Activated CD8-positive, alpha-beta T cell treated with anti-CD3 and anti-CD28 coated beads, Interleukin-2, amount 10 ng/mL, durations not matched to agents 7 days and 5 days (primary cell): ENCODE results near the gene DLL4. TPM values are rescaled to one million over a fixed set of nuclear protein-coding genes. Genes with fewer than 3 reads are reported as not detected.

Source experiments
- ATAC-seq: fragments of 150-1000 bp; cut with Tn5 transposase; one replicate; pipeline ENCODE4 v1.10.0; 2021; ENCODE audit warnings: moderate library complexity
- CTCF ChIA-PET: fragments of 350-600 bp; sonication (Branson Sonifier 250); formaldehyde crosslinking; loops from one replicate; lab custom pipeline; 2021; ENCODE audit warnings: antibody characterized with exemption; lab: Charles Lee
- POLR2A ChIA-PET: fragments of 350-600 bp; sonication (Branson Sonifier 250); formaldehyde crosslinking; loops from one replicate; lab custom pipeline; 2021; ENCODE audit warnings: antibody characterized with exemption; lab: Charles Lee
- DNase-seq: peaks from one replicate; pipeline ENCODE4 v3.0.0-alpha.2; 2020
- H3K27ac Mint-ChIP-seq: one replicate; pipeline ENCODE4 v1.8.0; 2021; ENCODE audit warnings: mild to moderate bottlenecking, mixed read lengths
- H3K27me3 Mint-ChIP-seq: one replicate; pipeline ENCODE4 v1.8.0; 2021; ENCODE audit warnings: low read depth, mixed read lengths
- H3K36me3 Mint-ChIP-seq: one replicate; pipeline ENCODE4 v1.8.0; 2021; ENCODE audit warnings: low read depth, mixed read lengths
- H3K4me1 Mint-ChIP-seq: one replicate; pipeline ENCODE4 v1.8.0; 2021; ENCODE audit warnings: low read depth, mixed read lengths
- H3K4me3 Mint-ChIP-seq: one replicate; pipeline ENCODE4 v1.8.0; 2021; ENCODE audit warnings: mild to moderate bottlenecking, mixed read lengths
- H3K9me3 Mint-ChIP-seq: one replicate; pipeline ENCODE4 v1.8.0; 2022; ENCODE audit warnings: mixed read lengths; ENCODE audit not compliant: insufficient read depth
- total RNA-seq, 2 experiments: library from RNA; stranded (reverse); gene quantifications; one replicate each; pipeline ENCODE4 v1.2.3, GENCODE V29; 2021

The DLL4 gene
- total RNA-seq, 2 experiments from 2014 or later, result not detected

GRCh38 chr15:40918146-40918798 is 10.9 kb upstream of the DLL4 start:
- H3K9me3 Mint-ChIP-seq, result no peaks in the 10 kb centered on the region
- H3K36me3 Mint-ChIP-seq, result no peaks in the 10 kb centered on the region
- no peak for DNase-seq
- no peak for ATAC-seq
- H3K27ac Mint-ChIP-seq, result no peak overlapping the region
- no peaks in the 10 kb centered on the region for H3K4me1 Mint-ChIP-seq
- ChIA-PET POLR2A (no interaction called here), CTCF (interaction anchor here (1.5 to 2.5 kb wide), 4 partner anchors 12 to 23 kb away, joined by 3 to 12 read pairs (median 8); no protein-coding TSS in a partner anchor)
- no peaks in the 10 kb centered on the region for H3K27me3 Mint-ChIP-seq
- no peak overlapping the region for H3K4me3 Mint-ChIP-seq

DNA sequence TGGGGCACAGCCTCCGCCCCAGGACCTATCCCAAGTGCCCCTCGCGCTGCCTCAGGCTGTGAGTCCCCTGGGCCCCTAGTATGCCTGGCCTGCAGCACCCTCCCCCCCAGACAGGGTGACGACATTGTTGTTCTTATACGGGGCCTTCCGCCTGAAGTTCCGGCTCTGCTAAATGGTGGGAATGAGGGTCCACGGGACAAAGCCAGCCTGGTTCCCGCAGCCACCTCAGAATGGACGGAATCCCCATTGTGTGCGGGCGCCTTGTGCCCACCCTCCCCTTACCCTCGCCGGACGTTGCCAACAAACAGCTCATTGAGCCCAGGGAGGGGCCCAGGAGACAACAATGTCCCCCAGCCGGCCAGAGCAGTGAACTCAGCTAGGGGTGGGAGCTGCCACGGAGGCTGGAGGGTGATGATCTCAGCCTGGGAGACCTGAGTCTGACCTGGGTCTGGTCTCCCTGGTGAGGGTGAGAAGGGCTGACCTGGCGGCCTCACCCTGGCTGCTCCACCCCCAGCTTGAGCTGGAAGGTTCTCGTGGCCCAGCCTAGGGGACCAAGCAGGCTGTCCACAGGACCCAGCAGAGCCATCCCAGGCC is 10.2 kb upstream of the DLL4 start:
- CTCF ChIA-PET, result interaction anchor here (1.5 to 2.5 kb wide), 4 partner anchors 12 to 23 kb away, joined by 3 to 12 read pairs (median 8); no protein-coding TSS in a partner anchor
- Mint-ChIP-seq H3K4me3 (no peak overlapping the region), H3K36me3 (no peaks in the 10 kb centered on the region)

GRCh38 chr15:40921949-40922607 is 7.1 kb upstream of the DLL4 start:
- ChIA-PET POLR2A (no interaction called here), CTCF (interaction anchor here (1.6 kb wide), 1 partner anchor 9 kb away, joined by 6 read pairs; no protein-coding TSS in a partner anchor)
- H3K4me3 Mint-ChIP-seq, result no peak overlapping the region
- no peak for DNase-seq
- no peak overlapping the region for H3K27ac Mint-ChIP-seq
- no peak for ATAC-seq
- H3K27me3 Mint-ChIP-seq, result peaks cover 32% of the 10 kb centered on the region
- peaks cover 15% of the 10 kb centered on the region for H3K4me1 Mint-ChIP-seq
- no peaks in the 10 kb centered on the region for H3K36me3 Mint-ChIP-seq
- no peaks in the 10 kb centered on the region for H3K9me3 Mint-ChIP-seq

More for the DNA sequence above, 10.2 kb upstream of the DLL4 start:
- Mint-ChIP-seq H3K4me1 (no peaks in the 10 kb centered on the region), H3K27ac (no peak overlapping the region), H3K27me3 (peaks cover 3% of the 10 kb centered on the region), H3K9me3 (no peaks in the 10 kb centered on the region)
- DNase-seq (no peak), ATAC-seq (no peak)
- POLR2A ChIA-PET, result no interaction called here

DNA sequence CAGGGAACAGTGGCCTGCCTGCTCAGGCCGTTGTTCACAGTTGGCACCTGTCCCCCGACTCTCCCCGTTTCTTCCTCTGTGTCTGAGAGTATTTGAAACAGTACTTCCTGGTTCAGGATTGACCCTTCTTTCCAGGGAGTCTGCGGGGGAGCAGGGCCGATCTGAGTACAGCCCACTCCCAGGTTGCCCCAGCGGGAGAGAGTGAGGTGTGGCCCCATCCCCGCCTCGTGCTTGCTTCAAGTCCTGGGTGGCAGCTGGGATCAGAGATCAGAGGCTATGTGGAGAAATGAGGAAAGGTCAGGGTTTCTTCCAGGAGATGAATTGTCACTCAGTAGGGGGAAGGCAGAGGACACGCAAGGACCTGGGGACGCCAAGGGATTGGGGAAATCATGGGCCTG is 6.5 kb upstream of the DLL4 start:
- Mint-ChIP-seq H3K27me3 (peaks cover 37% of the 10 kb centered on the region), H3K36me3 (no peaks in the 10 kb centered on the region), H3K9me3 (no peaks in the 10 kb centered on the region), H3K4me1 (peaks cover 18% of the 10 kb centered on the region), H3K27ac (no peak overlapping the region), H3K4me3 (no peak overlapping the region)
- CTCF ChIA-PET, result interaction anchor here (0.8 to 10.5 kb wide), 3 partner anchors 8 to 262 kb away, joined by 3 to 97 read pairs (median 6); no protein-coding TSS in a partner anchor
- no peak for ATAC-seq
- no peak for DNase-seq
- POLR2A ChIA-PET, result no interaction called here

DNA sequence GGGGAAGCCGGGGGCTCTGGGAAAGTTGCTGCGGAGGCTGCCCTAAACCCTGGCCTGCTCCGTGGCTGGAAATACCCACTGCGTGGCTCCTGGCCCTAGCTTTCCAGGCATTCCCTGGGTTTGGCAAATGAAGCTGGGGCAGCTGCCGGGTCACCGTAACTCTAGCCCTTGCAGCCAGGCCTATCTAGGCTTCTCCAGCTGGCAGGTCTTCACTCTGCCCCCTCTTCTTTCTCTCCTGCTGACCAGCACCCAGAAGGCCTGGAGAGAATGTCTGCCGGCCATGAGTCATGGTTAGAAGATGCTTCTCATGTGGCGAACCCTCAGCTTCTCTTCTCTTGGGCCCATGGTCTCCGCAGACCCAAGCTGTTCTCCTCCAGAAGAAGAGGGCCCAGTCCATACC is 5.6 kb upstream of the DLL4 start:
- POLR2A ChIA-PET, result interaction anchor here (1.1 kb wide), 1 partner anchor 15 kb away, joined by 3 read pairs; no protein-coding TSS in a partner anchor
- Mint-ChIP-seq H3K4me3 (no peak overlapping the region), H3K9me3 (no peaks in the 10 kb centered on the region), H3K27ac (no peak overlapping the region), H3K27me3 (peaks cover 43% of the 10 kb centered on the region), H3K4me1 (peaks cover 22% of the 10 kb centered on the region), H3K36me3 (no peaks in the 10 kb centered on the region)
- CTCF ChIA-PET, result interaction anchor here (0.8 to 10.5 kb wide), 3 partner anchors 18 to 261 kb away, joined by 3 to 97 read pairs (median 32); no protein-coding TSS in a partner anchor
- no peak for ATAC-seq
- no peak for DNase-seq

DNA sequence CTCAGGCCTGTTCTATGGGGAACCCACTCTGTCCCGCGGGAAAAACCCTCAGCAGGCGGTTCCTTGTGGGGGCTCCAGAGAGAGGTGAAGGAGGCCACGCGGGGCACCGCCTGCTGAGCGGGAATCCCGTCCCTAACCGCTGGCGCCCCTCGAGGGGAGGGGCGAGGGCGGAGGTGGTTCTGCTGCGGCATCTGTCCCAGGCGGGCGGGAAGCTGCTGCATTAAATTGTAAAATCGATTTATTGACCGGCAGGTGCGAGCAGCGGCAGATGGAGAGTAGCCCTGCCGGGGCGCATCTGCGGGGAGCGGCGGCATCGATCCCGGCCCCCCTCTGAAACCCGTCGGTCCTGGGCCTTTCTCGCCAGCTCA is 3.7 kb upstream of the DLL4 start:
- POLR2A ChIA-PET, result interaction anchor here (0.6 kb wide), 1 partner anchor 21 kb away, joined by 3 read pairs; no protein-coding TSS in a partner anchor
- no peaks in the 10 kb centered on the region for H3K9me3 Mint-ChIP-seq

GRCh38 chr15:40925863-40926658 is 3.1 kb upstream of the DLL4 start:
- H3K27me3 Mint-ChIP-seq, result peaks cover 65% of the 10 kb centered on the region

More for the DNA sequence above, 3.7 kb upstream of the DLL4 start:
- H3K27me3 Mint-ChIP-seq, result peaks cover 59% of the 10 kb centered on the region
- DNase-seq, result no peak
- H3K4me1 Mint-ChIP-seq, result peaks cover 37% of the 10 kb centered on the region
- no peaks in the 10 kb centered on the region for H3K36me3 Mint-ChIP-seq
- CTCF ChIA-PET, result interaction anchor here (3.2 to 10.5 kb wide), 2 partner anchors 16 to 20 kb away, joined by 32 to 97 read pairs; no protein-coding TSS in a partner anchor
- no peak overlapping the region for H3K4me3 Mint-ChIP-seq
- H3K27ac Mint-ChIP-seq, result no peak overlapping the region
- ATAC-seq, result no peak

GRCh38 chr15:40926659-40927494 is 2.3 kb upstream of the DLL4 start:
- no peak for ATAC-seq
- ChIA-PET CTCF (interaction anchor here (3.2 to 10.5 kb wide), 3 partner anchors 14 to 22 kb away, joined by 32 to 97 read pairs (median 75); no protein-coding TSS in a partner anchor), POLR2A (no interaction called here)
- H3K4me3 Mint-ChIP-seq, result peak overlapping the region; percentile 2
- no peak for DNase-seq
- no peaks in the 10 kb centered on the region for H3K9me3 Mint-ChIP-seq
- peaks cover 51% of the 10 kb centered on the region for H3K4me1 Mint-ChIP-seq
- no peak overlapping the region for H3K27ac Mint-ChIP-seq
- no peaks in the 10 kb centered on the region for H3K36me3 Mint-ChIP-seq
- H3K27me3 Mint-ChIP-seq, result peaks cover 73% of the 10 kb centered on the region

More at GRCh38 chr15:40925863-40926658, 3.1 kb upstream of the DLL4 start:
- ChIA-PET POLR2A (interaction anchor here (0.6 kb wide), 1 partner anchor 21 kb away, joined by 3 read pairs; no protein-coding TSS in a partner anchor), CTCF (interaction anchor here (3.2 to 10.5 kb wide), 2 partner anchors 15 to 21 kb away, joined by 32 to 97 read pairs; no protein-coding TSS in a partner anchor)
- Mint-ChIP-seq H3K36me3 (no peaks in the 10 kb centered on the region), H3K9me3 (no peaks in the 10 kb centered on the region), H3K4me1 (peaks cover 43% of the 10 kb centered on the region), H3K27ac (no peak overlapping the region), H3K4me3 (no peak overlapping the region)
- peak; percentile 35 for ATAC-seq
- no peak for DNase-seq

DNA sequence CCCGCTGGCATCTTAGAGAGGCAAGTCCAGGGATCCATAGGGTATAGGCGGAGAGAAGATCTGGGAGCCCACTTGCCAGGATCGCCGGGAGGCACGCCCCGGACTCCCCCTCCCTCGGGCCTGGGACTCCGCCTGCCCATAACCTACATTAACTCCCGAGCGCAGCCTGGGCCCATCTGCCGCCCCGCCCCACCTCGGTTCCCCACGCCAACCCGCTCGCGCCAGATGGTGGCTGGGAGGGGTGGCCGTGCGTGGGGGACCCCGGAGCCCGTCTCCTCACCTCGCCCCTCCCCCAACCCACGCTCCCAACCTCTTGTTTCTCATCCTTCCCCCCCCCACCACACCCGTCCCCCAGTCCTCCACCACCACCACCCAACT is 1.7 kb upstream of the DLL4 start:
- ATAC-seq, result no peak
- ChIA-PET POLR2A (no interaction called here), CTCF (interaction anchor here (6.8 to 10.5 kb wide), 2 partner anchors 14 to 22 kb away, joined by 75 to 97 read pairs; no protein-coding TSS in a partner anchor)
- peaks cover 76% of the 10 kb centered on the region for H3K27me3 Mint-ChIP-seq
- H3K36me3 Mint-ChIP-seq, result no peaks in the 10 kb centered on the region
- H3K27ac Mint-ChIP-seq, result no peak overlapping the region
- peak overlapping the region; percentile 2 for H3K4me3 Mint-ChIP-seq
- H3K4me1 Mint-ChIP-seq, result peaks cover 57% of the 10 kb centered on the region
- DNase-seq, result no peak
- no peaks in the 10 kb centered on the region for H3K9me3 Mint-ChIP-seq
